ENCODE measurements around the gene MARCHF9.

- no peak for TF ChIP-seq CTCF (IDR thresholded peaks at IDR 0.05)
- no peak for TF ChIP-seq POLR2A (IDR thresholded peaks at IDR 0.05)
Measured at GRCh38 chr12:57734591-57734990, 20.3 kb upstream of the MARCHF9 start.
